ENCODE measurements around the gene NLRP11.
"Not testable (repeated sequence)": the region's sequence is repeated elsewhere in the genome, so short reads cannot be mapped to it uniquely, and the experiment has no call there.

Gene NLRP11

DNA sequence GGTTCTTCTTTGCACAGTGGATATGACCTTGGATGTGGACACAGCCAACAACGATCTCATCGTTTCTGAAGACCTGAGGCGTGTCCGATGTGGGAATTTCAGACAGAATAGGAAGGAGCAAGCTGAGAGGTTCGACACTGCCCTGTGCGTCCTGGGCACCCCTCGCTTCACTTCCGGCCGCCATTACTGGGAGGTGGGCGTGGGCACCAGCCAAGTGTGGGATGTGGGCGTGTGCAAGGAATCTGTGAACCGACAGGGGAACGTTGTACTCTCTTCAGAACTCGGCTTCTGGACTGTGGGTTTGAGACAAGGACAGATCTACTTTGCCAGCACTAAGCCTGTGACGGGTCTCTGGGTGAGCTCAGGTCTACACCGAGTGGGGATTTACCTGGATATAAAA lies 53.5 kb downstream of the NLRP11 start:
- Histone ChIP-seq H3K36me3 (replicated peaks) (no peaks in the 10 kb centered on the region), H3K27ac (no peak overlapping the region), H3K4me3 (ENCODE audit: low read depth, low read length) (no peak overlapping the region), H3K27me3 (replicated peaks) (no peaks in the 10 kb centered on the region)
- no peak for DNase-seq
- TF ChIP-seq, protein P1, sequence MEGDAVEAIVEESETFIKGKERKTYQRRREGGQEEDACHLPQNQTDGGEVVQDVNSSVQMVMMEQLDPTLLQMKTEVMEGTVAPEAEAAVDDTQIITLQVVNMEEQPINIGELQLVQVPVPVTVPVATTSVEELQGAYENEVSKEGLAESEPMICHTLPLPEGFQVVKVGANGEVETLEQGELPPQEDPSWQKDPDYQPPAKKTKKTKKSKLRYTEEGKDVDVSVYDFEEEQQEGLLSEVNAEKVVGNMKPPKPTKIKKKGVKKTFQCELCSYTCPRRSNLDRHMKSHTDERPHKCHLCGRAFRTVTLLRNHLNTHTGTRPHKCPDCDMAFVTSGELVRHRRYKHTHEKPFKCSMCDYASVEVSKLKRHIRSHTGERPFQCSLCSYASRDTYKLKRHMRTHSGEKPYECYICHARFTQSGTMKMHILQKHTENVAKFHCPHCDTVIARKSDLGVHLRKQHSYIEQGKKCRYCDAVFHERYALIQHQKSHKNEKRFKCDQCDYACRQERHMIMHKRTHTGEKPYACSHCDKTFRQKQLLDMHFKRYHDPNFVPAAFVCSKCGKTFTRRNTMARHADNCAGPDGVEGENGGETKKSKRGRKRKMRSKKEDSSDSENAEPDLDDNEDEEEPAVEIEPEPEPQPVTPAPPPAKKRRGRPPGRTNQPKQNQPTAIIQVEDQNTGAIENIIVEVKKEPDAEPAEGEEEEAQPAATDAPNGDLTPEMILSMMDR (IDR thresholded peaks at IDR 0.05; ENCODE audit: low read depth, low read length, missing control alignments), result no peak
- in situ Hi-C loops (cut with HindIII; ENCODE audit: low pct_ligation_motif_present, low sequenced_read_pairs), result no loop called here

DNA sequence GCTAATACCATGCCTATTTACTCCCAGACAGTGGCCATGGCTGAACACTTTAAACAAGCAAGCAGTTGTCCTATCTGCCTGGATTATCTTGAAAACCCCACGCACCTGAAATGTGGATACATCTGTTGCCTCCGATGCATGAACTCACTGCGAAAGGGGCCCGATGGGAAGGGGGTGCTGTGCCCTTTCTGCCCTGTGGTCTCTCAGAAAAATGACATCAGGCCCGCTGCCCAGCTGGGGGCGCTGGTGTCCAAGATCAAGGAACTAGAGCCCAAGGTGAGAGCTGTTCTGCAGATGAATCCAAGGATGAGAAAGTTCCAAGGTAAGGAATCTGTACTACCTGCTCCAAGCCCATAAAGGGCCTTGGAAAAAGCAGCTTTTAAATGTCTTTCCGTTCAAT lies 54.3 kb downstream of the NLRP11 start:
- H3K27me3 ChIP-seq (replicated peaks), result no peaks in the 10 kb centered on the region
- no peak overlapping the region for H3K4me3 ChIP-seq (ENCODE audit: low read depth, low read length)
- DNase-seq, result no peak
- H3K27ac ChIP-seq, result no peak overlapping the region
- no peaks in the 10 kb centered on the region for H3K36me3 ChIP-seq (replicated peaks)
- TF ChIP-seq, protein P1 (IDR thresholded peaks at IDR 0.05; ENCODE audit: low read depth, low read length, missing control alignments), result no peak
- in situ Hi-C loops (cut with HindIII; ENCODE audit: low pct_ligation_motif_present, low sequenced_read_pairs), result no loop called here

DNA sequence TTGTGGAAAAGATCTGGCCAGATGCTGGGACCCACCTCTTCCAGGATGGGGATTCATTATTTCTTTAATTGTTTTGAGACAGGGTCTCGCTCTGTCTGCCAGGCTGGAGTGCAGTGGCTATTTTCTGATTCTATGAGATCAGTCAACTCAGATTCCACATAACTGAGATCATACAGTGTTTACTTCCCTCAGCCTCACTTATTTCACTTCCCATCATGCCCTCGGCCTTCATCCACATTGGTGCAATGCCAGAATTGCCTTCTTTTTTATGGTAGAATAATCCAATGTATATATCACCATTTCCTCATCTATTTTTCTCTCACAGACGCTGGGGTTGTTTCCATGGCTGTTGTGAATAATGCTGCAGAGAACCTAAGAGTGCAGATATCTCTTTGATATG lies 62.2 kb downstream of the NLRP11 start:
- DNase-seq; H3K27ac ChIP-seq; H3K27me3 ChIP-seq (replicated peaks); in situ Hi-C loops (cut with HindIII; ENCODE audit: low pct_ligation_motif_present, low sequenced_read_pairs); H3K4me3 ChIP-seq (ENCODE audit: low read depth, low read length); H3K36me3 ChIP-seq (replicated peaks): not testable (repeated sequence)

DNA sequence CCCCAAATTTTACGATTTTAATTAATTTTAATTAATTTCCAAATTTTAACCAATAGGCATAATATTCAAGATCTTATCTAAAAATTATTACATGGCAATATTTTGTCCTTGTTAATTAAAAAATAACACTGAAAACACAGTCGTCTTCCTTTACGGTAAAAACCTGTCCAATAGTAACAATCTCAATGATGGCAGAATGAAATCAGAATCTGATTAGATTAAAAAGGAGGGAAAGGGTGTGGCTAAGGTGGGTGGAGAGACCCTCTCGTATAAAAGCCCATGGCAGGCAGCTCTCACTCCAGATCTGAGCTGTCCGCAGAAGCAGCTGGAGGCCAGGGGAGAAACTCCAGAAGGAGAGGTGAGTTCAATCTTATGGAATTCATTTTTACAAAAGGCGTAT lies 63.0 kb downstream of the NLRP11 start, which contains the start of gene RFPL4AL1:
Gene RFPL4AL1, plus strand, starts transcription at position 301 of the 400 bp plus-strand sequence. CDS start 2,687 bp downstream, outside the sequence.
- H3K27ac ChIP-seq; DNase-seq; in situ Hi-C loops (cut with HindIII; ENCODE audit: low pct_ligation_motif_present, low sequenced_read_pairs); H3K4me3 ChIP-seq (ENCODE audit: low read depth, low read length); H3K36me3 ChIP-seq (replicated peaks); H3K27me3 ChIP-seq (replicated peaks): not testable (repeated sequence)

DNA sequence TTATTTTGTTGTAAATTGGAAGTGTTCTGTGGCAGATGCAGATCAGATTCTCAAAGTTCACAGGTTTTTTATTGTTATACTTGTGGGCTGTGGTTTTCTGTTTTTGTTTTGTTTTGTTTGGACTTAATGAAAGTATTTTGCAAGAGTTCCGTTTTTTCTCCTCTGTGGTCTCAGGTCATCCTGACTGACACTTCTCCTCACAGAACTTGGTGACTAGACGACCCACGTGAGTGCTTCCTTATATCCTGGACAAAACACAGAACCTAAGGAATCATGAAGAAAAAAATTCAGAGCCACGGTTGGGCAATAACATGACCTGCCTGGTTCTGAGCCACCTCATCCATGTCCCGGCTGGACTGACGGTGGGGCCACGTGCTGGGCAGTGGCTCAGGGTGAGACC lies 65.3 kb downstream of the NLRP11 start:
- Histone ChIP-seq H3K4me3 (ENCODE audit: low read depth, low read length) (no peak overlapping the region), H3K27me3 (replicated peaks) (no peaks in the 10 kb centered on the region), H3K27ac (no peak overlapping the region), H3K36me3 (replicated peaks) (no peaks in the 10 kb centered on the region)
- no peak for DNase-seq
- TF ChIP-seq, protein P1 (IDR thresholded peaks at IDR 0.05; ENCODE audit: low read depth, low read length, missing control alignments), result no peak
- in situ Hi-C loops (cut with HindIII; ENCODE audit: low pct_ligation_motif_present, low sequenced_read_pairs), result no loop called here

DNA sequence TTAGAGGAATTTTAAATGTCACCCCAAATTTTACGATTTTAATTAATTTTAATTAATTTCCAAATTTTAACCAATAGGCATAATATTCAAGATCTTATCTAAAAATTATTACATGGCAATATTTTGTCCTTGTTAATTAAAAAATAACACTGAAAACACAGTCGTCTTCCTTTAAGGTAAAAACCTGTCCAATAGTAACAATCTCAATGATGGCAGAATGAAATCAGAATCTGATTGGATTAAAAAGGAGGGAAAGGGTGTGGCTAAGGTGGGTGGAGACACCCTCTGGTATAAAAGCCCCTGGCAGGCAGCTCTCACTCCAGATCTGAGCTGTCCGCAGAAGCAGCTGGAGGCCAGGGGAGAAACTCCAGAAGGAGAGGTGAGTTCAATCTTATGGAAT lies 73.0 kb downstream of the NLRP11 start, which contains the start of gene RFPL4A:
Gene RFPL4A, plus strand, starts transcription at position 301 of the 400 bp plus-strand sequence. CDS start 2,704 bp downstream, outside the sequence.
- DNase-seq; H3K27ac ChIP-seq; H3K36me3 ChIP-seq (replicated peaks); H3K4me3 ChIP-seq (ENCODE audit: low read depth, low read length); H3K27me3 ChIP-seq (replicated peaks); in situ Hi-C loops (cut with HindIII; ENCODE audit: low pct_ligation_motif_present, low sequenced_read_pairs): not testable (repeated sequence)

DNA sequence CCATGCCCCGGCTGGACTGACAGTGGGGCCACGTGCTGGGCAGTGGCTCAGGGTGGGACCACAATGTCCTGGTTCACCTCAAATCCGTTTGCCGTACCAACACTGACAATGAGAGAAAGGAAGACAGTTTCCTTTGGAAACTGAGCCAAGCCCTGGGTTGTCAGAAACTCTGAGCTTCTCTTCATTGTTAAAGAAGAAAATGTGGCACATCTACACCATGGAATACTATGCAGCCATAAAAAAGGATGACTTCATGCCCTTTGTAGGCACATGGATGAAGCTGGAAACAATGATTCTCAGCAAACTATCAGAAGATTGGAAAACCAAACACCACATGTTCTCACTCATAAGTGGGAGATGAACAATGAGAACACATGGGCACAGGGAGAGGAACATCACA lies 75.0 kb downstream of the NLRP11 start:
- H3K4me3 ChIP-seq (ENCODE audit: low read depth, low read length); H3K27me3 ChIP-seq (replicated peaks); H3K36me3 ChIP-seq (replicated peaks); in situ Hi-C loops (cut with HindIII; ENCODE audit: low pct_ligation_motif_present, low sequenced_read_pairs); DNase-seq; H3K27ac ChIP-seq: not testable (repeated sequence)

DNA sequence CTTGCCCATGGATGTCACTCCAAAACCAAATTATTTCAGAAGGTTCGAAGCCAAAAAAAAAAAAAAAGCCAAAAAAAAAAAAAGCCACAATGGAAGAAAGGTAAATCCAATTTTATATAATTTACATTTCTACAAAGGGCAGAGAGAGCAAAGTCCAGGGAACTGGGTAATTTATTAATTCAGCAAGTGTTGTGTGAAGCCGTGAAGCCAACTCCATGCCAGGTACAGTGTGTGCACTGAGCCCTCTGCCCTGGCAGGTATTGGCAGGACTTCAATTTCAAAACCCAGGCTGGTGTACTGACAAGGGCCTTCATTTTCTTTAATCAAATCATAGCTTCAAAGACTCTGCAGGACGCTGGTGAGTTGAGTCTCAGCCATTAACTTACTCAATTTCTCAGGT lies 78.4 kb downstream of the NLRP11 start:
- H3K27me3 ChIP-seq (replicated peaks), result no peaks in the 10 kb centered on the region
- no peak overlapping the region for H3K27ac ChIP-seq
- no peak overlapping the region for H3K4me3 ChIP-seq (ENCODE audit: low read depth, low read length)
- DNase-seq, result no peak
- H3K36me3 ChIP-seq (replicated peaks), result no peaks in the 10 kb centered on the region
- TF ChIP-seq, protein P1 (IDR thresholded peaks at IDR 0.05; ENCODE audit: low read depth, low read length, missing control alignments), result no peak
- in situ Hi-C loops (cut with HindIII; ENCODE audit: low pct_ligation_motif_present, low sequenced_read_pairs), result no loop called here
